ENCODE data around the gene CLK2. TPM values are rescaled to one million over a fixed set of nuclear protein-coding genes. Genes with fewer than 3 reads are reported as not detected.
"Not testable (repeated sequence)": the region's sequence is repeated elsewhere in the genome, so short reads cannot be mapped to it uniquely, and the experiment has no call there.

Gene CLK2
- total RNA-seq, 1 donor from 2014 or later, result 51.2 TPM

DNA sequence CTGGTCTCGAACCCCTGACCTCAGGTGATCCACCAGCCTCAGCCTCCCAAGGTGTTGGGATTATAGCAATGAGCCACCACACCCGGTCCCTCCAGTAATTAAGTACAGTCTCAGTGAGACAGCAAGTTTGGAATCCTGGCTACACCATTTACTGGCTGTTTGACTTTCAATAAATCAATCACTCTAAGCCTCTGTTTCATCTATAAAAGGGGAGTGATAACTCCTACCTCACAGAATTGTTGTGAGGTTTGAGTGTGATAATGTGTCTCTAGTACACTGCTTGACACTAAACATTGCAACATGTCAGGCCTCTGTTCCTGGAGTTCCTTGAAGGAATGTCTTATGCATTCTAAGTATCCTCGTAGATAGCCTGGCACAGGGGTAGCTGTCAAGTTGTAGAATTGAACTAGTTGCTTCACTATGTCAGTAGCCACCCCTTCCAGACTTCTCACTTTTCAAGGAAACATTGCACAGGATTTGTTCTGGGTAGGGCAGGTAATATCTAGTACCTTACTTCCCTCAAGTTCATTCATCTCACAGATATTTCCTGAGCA lies 30.4 kb downstream of the CLK2 start:
- TF ChIP-seq, protein P1, sequence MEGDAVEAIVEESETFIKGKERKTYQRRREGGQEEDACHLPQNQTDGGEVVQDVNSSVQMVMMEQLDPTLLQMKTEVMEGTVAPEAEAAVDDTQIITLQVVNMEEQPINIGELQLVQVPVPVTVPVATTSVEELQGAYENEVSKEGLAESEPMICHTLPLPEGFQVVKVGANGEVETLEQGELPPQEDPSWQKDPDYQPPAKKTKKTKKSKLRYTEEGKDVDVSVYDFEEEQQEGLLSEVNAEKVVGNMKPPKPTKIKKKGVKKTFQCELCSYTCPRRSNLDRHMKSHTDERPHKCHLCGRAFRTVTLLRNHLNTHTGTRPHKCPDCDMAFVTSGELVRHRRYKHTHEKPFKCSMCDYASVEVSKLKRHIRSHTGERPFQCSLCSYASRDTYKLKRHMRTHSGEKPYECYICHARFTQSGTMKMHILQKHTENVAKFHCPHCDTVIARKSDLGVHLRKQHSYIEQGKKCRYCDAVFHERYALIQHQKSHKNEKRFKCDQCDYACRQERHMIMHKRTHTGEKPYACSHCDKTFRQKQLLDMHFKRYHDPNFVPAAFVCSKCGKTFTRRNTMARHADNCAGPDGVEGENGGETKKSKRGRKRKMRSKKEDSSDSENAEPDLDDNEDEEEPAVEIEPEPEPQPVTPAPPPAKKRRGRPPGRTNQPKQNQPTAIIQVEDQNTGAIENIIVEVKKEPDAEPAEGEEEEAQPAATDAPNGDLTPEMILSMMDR (IDR thresholded peaks at IDR 0.05), result no peak
- DNase-seq, result no peak
- no peak overlapping the region for H3K27ac ChIP-seq
- no peaks in the 10 kb centered on the region for H3K27me3 ChIP-seq
- ATAC-seq, result no peak
- intact Hi-C loops (cut with DNase I), result no loop called here
- no peaks in the 10 kb centered on the region for H3K9me3 ChIP-seq
- H3K4me1 ChIP-seq, result peaks cover 25% of the 10 kb centered on the region
- peaks cover 13% of the 10 kb centered on the region for H3K36me3 ChIP-seq
- H3K4me3 ChIP-seq, result no peak overlapping the region

DNA sequence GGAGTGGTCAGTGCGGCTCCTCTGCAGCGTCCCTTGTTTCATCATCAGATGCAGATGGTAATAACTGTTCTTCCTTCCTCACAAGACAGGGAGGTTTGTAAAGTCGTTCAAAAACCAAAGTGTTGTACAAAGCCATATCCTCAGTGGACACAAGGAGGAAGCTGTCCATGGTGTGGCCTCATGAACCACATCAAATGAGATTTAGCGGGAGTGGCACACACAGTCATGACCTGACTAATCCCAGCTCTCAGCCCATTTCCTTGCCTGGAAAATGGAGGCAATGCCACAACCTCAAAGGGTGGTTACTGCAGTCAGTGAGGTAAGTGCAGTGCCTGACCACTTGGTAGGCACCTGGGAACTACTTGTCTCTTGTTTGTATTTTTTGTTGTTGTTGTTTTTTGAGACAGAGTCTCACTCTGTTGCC lies 31.5 kb downstream of the CLK2 start:
- Histone ChIP-seq H3K27me3 (no peaks in the 10 kb centered on the region), H3K9me3 (no peaks in the 10 kb centered on the region), H3K4me1 (peaks cover 25% of the 10 kb centered on the region), H3K4me3 (no peak overlapping the region), H3K27ac (no peak overlapping the region), H3K36me3 (peaks cover 23% of the 10 kb centered on the region)
- intact Hi-C loops (cut with DNase I), result no loop called here
- DNase-seq, result no peak
- ATAC-seq, result peak; percentile 42
- TF ChIP-seq, protein P1 (IDR thresholded peaks at IDR 0.05), result no peak

DNA sequence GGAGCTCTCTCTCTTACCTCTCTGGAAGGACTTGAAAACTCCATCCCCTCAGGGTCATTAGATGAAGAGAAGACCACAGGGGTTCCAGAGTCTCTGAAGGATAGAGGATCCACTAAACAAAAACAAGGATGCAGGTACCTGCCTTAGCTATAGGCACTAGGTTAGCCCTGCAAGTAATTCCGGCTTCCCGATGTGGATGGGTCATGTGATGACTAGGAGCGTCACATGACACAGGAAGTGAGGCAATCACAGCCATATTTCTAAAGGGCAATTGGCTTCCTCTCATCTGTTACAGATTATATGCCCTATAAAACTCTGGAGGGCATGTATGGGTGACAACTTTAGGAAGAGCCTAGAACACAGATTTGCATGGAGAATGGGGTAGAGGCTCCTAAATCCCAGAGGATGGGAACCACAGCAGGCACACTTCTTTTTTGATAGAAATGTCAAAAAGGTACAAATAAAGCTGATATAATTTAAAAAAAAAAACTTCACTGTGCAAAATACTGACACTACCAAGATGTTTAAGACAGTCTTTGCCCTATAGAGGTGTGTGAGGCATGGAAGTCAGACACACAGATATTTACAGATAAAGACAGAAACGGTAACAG lies 32.1 kb downstream of the CLK2 start:
- H3K9me3 ChIP-seq, result no peaks in the 10 kb centered on the region
- peaks cover 30% of the 10 kb centered on the region for H3K36me3 ChIP-seq
- peaks cover 25% of the 10 kb centered on the region for H3K4me1 ChIP-seq
- no peak overlapping the region for H3K27ac ChIP-seq
- intact Hi-C loops (cut with DNase I), result no loop called here
- no peak for DNase-seq
- H3K27me3 ChIP-seq, result no peaks in the 10 kb centered on the region
- TF ChIP-seq, protein P1 (IDR thresholded peaks at IDR 0.05), result no peak
- H3K4me3 ChIP-seq, result peak overlapping the region; percentile 49
- ATAC-seq, result peak; percentile 55

DNA sequence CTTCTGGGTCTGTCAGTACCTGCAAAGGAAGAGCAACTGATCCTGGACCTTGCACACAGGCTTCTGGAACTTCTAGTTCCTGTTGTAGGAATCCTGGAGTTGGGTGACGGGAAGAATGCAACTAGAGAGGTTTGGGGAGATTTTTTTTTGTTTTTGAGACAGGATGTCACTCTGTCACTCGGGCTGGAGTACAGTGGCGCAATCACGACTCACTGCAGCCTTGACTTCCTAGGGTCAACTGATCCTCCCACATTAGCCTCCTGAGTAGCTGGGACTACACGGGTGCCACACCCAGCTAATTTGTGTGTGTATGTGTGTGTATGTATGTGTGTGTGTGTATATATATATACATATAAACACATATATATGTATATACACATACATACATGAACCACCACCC lies 36.9 kb downstream of the CLK2 start:
- DNase-seq, result no peak
- Histone ChIP-seq H3K36me3 (peaks cover 34% of the 10 kb centered on the region), H3K9me3 (no peaks in the 10 kb centered on the region), H3K27ac (no peak overlapping the region), H3K4me3 (no peak overlapping the region), H3K27me3 (no peaks in the 10 kb centered on the region), H3K4me1 (peaks cover 7% of the 10 kb centered on the region)
- no peak for ATAC-seq
- intact Hi-C loops (cut with DNase I), result no loop called here
- TF ChIP-seq, protein P1 (IDR thresholded peaks at IDR 0.05), result no peak

DNA sequence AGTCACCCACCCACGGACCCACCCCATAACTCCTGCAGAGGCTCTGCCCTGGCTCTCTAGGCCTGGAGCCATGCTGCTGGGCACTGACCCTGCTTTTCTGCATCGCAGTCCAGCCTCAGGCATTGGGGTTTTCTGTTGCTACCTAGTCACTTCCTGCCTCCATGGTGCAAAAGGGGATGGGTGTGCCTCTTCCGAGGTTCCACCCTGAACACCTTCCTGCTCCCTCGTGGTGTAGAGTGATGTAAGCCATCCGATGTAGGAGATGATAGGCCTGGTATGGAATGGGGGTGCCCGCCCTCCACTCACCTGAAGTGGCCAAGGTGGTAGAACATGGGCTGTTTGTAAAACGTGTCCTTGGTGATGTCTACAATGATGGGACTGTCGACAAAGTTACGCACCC lies 37.9 kb downstream of the CLK2 start:
- peaks cover 34% of the 10 kb centered on the region for H3K36me3 ChIP-seq
- DNase-seq; ATAC-seq; H3K9me3 ChIP-seq; H3K27me3 ChIP-seq; H3K27ac ChIP-seq; H3K4me3 ChIP-seq; H3K4me1 ChIP-seq; intact Hi-C loops (cut with DNase I): not testable (repeated sequence)

DNA sequence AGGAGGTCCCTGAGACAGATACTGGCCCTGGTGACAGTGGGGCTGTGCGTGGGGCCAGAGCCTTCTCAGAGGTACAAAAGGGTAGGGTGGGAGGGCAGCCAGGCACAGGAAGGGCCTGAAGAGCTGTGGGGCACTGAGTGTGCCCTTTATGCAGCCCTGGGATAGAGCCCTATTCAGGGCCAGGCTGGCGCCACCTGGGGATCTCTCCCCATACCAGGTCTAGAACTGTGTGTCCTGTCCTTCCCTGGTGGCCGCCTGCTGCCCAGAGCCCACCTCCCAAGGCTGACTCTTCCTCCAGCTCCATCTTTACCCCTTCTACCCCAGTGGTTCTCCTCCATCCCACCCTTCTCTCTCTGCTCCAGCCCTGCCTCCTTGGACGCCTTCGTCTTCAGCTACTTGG lies 39.8 kb downstream of the CLK2 start:
- H3K9me3 ChIP-seq; H3K4me1 ChIP-seq; H3K27me3 ChIP-seq; intact Hi-C loops (cut with DNase I); DNase-seq; H3K4me3 ChIP-seq; H3K27ac ChIP-seq: not testable (repeated sequence)
- H3K36me3 ChIP-seq, result peaks cover 24% of the 10 kb centered on the region
- ATAC-seq, result peak; percentile 11

DNA sequence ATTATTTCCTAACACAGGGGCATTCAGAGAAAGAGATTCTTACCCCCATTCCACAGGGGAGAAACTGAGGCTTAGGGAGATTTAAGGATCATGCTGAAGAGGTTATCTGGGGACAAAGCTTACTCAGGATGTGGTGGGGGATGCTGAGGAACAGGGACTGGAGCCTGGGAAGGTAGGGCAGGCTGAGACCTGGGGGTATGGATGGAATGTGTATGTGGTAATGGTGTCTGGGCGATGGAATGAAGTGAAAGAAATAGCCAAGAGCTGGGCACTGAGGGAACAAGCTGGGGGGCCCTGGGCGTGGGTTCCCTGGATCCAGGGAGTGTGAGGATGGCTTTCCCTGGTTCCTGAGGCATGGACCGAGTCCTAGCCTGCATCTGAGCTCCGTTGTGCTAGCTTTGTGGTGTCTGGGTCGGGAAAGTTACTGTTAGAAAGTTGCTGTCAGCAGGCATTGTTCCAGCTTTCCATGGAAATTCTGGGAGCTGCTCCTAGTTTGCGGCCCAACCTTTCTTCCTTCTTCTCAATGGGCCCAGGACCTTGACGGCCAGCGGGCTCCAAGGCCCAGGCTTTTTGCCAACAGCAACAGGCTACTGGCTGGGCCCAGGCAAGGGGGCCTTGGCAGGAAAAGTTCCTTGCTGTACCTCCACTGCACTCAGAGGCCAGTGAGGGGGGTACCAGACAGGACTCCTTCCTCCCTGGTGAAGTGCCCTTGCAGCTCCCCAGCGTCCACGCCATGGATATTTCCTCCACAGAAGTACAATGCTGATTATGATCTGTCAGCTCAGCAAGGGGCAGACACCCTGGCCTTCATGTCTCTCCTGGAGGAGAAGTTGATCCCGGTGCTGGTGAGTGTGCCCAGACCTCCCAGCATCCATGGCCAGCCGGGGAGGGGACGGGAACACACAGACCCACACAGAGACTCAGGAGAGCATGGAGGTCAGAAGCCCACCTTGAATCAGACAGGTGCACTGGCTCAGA lies 41.0 kb downstream of the CLK2 start:
- not testable (repeated sequence) for DNase-seq

DNA sequence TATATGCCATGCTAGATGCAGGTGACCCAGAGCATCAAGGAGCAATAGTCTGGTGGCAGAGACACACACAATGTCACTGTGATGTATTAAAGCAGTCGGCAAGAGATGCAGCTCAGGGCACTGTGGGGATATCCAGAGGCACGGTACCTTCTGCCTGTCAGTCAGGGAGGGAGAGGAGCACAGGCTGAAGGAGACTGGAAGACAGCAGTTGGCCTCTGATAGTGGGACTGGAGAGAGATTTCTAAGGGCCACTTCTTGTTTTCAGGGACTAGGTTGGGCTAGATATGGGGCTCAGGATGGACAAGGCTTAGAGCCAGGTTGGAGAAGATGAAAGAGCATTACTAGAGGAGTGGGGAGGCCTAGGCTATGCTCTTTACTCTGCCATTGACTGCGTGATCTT lies 42.0 kb downstream of the CLK2 start:
- H3K9me3 ChIP-seq; intact Hi-C loops (cut with DNase I); H3K27ac ChIP-seq: not testable (repeated sequence)

More for the DNA sequence above, 41.0 kb downstream of the CLK2 start:
- H3K27me3 ChIP-seq; ATAC-seq; H3K27ac ChIP-seq; H3K9me3 ChIP-seq; intact Hi-C loops (cut with DNase I); H3K4me3 ChIP-seq; H3K4me1 ChIP-seq: not testable (repeated sequence)
- H3K36me3 ChIP-seq, result peaks cover 16% of the 10 kb centered on the region

More for the DNA sequence above, 42.0 kb downstream of the CLK2 start:
- H3K36me3 ChIP-seq, H3K4me3 ChIP-seq, ATAC-seq, DNase-seq, H3K27me3 ChIP-seq, H3K4me1 ChIP-seq: not testable (repeated sequence)
